Measurements from ENCODE around the gene NLGN1.

NLGN1 gene

DNA sequence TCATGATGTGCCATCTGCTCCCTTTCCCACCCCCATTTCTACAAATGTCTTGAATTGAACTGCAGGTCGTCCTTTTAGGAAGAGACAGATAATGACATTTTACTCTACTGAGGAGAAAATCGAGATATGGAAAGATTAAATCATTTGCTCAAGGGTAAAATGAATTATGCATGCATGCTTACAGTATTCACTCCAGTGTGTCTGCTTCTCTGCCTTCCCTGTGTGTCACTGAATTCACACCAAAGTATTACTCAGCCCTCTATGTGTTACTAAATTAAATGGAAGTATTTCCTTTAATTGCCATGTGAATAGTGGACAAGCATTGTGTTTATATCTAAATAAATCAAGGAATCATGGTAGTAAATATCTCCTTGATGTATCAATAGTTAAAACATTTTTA, 449.0 kb downstream of the NLGN1 start:
- TF ChIP-seq, protein P1, sequence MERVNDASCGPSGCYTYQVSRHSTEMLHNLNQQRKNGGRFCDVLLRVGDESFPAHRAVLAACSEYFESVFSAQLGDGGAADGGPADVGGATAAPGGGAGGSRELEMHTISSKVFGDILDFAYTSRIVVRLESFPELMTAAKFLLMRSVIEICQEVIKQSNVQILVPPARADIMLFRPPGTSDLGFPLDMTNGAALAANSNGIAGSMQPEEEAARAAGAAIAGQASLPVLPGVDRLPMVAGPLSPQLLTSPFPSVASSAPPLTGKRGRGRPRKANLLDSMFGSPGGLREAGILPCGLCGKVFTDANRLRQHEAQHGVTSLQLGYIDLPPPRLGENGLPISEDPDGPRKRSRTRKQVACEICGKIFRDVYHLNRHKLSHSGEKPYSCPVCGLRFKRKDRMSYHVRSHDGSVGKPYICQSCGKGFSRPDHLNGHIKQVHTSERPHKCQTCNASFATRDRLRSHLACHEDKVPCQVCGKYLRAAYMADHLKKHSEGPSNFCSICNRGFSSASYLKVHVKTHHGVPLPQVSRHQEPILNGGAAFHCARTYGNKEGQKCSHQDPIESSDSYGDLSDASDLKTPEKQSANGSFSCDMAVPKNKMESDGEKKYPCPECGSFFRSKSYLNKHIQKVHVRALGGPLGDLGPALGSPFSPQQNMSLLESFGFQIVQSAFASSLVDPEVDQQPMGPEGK (CRISPR knock-in tag; IDR thresholded peaks at IDR 0.05; ENCODE audit: borderline replicate concordance), result no peak
- TF ChIP-seq, protein P2, sequence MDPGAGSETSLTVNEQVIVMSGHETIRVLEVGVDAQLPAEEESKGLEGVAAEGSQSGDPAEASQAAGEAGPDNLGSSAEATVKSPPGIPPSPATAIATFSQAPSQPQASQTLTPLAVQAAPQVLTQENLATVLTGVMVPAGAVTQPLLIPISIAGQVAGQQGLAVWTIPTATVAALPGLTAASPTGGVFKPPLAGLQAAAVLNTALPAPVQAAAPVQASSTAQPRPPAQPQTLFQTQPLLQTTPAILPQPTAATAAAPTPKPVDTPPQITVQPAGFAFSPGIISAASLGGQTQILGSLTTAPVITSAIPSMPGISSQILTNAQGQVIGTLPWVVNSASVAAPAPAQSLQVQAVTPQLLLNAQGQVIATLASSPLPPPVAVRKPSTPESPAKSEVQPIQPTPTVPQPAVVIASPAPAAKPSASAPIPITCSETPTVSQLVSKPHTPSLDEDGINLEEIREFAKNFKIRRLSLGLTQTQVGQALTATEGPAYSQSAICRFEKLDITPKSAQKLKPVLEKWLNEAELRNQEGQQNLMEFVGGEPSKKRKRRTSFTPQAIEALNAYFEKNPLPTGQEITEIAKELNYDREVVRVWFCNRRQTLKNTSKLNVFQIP (CRISPR knock-in tag; IDR thresholded peaks at IDR 0.05; ENCODE audit: borderline replicate concordance, low read depth), result no peak
- TF ChIP-seq TOX (CRISPR knock-in tag; IDR thresholded peaks at IDR 0.05; ENCODE audit: borderline replicate concordance), result no peak
- no peak for TF ChIP-seq RARB (CRISPR knock-in tag; IDR thresholded peaks at IDR 0.05)
- TF ChIP-seq, protein P3, sequence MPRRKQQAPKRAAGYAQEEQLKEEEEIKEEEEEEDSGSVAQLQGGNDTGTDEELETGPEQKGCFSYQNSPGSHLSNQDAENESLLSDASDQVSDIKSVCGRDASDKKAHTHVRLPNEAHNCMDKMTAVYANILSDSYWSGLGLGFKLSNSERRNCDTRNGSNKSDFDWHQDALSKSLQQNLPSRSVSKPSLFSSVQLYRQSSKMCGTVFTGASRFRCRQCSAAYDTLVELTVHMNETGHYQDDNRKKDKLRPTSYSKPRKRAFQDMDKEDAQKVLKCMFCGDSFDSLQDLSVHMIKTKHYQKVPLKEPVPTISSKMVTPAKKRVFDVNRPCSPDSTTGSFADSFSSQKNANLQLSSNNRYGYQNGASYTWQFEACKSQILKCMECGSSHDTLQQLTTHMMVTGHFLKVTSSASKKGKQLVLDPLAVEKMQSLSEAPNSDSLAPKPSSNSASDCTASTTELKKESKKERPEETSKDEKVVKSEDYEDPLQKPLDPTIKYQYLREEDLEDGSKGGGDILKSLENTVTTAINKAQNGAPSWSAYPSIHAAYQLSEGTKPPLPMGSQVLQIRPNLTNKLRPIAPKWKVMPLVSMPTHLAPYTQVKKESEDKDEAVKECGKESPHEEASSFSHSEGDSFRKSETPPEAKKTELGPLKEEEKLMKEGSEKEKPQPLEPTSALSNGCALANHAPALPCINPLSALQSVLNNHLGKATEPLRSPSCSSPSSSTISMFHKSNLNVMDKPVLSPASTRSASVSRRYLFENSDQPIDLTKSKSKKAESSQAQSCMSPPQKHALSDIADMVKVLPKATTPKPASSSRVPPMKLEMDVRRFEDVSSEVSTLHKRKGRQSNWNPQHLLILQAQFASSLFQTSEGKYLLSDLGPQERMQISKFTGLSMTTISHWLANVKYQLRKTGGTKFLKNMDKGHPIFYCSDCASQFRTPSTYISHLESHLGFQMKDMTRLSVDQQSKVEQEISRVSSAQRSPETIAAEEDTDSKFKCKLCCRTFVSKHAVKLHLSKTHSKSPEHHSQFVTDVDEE (CRISPR knock-in tag; IDR thresholded peaks at IDR 0.05), result no peak
- TF ChIP-seq ZFP30 (CRISPR knock-in tag; IDR thresholded peaks at IDR 0.05), result no peak
- TF ChIP-seq, protein P4, sequence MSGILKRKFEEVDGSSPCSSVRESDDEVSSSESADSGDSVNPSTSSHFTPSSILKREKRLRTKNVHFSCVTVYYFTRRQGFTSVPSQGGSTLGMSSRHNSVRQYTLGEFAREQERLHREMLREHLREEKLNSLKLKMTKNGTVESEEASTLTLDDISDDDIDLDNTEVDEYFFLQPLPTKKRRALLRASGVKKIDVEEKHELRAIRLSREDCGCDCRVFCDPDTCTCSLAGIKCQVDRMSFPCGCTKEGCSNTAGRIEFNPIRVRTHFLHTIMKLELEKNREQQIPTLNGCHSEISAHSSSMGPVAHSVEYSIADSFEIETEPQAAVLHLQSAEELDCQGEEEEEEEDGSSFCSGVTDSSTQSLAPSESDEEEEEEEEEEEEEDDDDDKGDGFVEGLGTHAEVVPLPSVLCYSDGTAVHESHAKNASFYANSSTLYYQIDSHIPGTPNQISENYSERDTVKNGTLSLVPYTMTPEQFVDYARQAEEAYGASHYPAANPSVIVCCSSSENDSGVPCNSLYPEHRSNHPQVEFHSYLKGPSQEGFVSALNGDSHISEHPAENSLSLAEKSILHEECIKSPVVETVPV (CRISPR knock-in tag; IDR thresholded peaks at IDR 0.05), result no peak
- no peak for ATAC-seq

DNA sequence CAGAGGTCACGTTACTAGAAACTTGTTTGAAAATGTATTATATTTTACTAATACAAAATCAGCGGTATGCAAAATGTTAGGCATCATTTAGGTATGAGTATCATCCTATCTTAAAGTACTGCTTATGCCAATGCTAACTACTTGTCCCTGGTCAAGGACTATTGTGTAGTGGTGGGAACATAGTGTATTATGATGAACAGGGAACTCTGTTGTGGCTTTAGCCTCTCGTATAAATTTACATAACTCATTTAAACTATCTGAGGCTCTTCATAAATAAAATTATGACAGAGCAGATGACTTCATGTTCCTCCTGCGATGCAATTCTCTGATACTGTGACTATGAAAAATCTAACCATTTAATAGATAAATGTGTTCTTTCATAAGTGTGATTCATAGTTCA, 451.9 kb downstream of the NLGN1 start:
- no peak for ATAC-seq
- TF ChIP-seq GLIS3 (CRISPR knock-in tag; IDR thresholded peaks at IDR 0.05), result no peak

DNA sequence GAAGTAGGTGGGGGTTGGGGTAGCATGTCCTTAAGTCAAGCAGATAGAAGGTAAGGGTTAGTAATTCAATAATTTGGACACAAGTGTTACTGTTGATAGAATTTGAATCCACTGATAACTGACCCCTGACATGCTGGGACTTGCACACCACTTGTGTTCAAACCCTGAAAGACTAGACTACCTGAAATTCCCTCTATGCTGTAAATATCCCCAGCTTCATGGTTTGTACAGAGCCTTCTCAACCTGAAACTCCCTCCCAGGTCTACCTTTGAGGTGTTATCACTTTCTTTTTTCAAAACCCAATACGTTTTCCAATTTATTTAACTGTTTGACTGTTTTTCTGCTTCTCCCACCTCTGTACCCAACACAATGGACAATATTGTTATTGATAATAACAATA, 459.6 kb downstream of the NLGN1 start:
- TF ChIP-seq TOX (CRISPR knock-in tag; IDR thresholded peaks at IDR 0.05; ENCODE audit: borderline replicate concordance) (no peak), ZNF8 (CRISPR knock-in tag; IDR thresholded peaks at IDR 0.05) (no peak), PPARA (CRISPR knock-in tag; IDR thresholded peaks at IDR 0.05; ENCODE audit: borderline replicate concordance) (no peak), BACH2 (CRISPR knock-in tag; IDR thresholded peaks at IDR 0.05; ENCODE audit: borderline replicate concordance) (no peak), SNAI2 (CRISPR knock-in tag; IDR thresholded peaks at IDR 0.05) (no peak), ESRRG (CRISPR knock-in tag; IDR thresholded peaks at IDR 0.05) (no peak), ZNF565 (CRISPR knock-in tag; conservative IDR thresholded peaks at IDR 0.05; ENCODE audit: low read depth) (no peak), ISL1 (CRISPR knock-in tag; IDR thresholded peaks at IDR 0.05) (no peak)
- TF ChIP-seq, protein P2 (CRISPR knock-in tag; IDR thresholded peaks at IDR 0.05; ENCODE audit: borderline replicate concordance, low read depth), result no peak
- TF ChIP-seq, protein P3 (CRISPR knock-in tag; IDR thresholded peaks at IDR 0.05), result no peak

More for the DNA sequence above, 459.6 kb downstream of the NLGN1 start:
- no peak for ATAC-seq

Measured in SK-N-SH treated with all-trans-retinoic acid at 6 μM for 48 hours (cell line).